WTC11 (cell line): ENCODE data around the gene CELF2.

Experiments
- CREM ChIP-seq: sonication (generic); formaldehyde crosslinking; IDR thresholded peaks from 2 replicates; pipeline ENCODE4 v1.8.1; 2022; ENCODE audit warnings: mild to moderate bottlenecking, missing genetic modification reagents, moderate library complexity
- MYBL2 ChIP-seq: sonication (generic); formaldehyde crosslinking; IDR thresholded peaks from 2 replicates; pipeline ENCODE4 v1.8.1; 2023; ENCODE audit warnings: mild to moderate bottlenecking, moderate library complexity, missing genetic modification reagents
- SMAD4 ChIP-seq: sonication (generic); formaldehyde crosslinking; IDR thresholded peaks from 2 replicates; pipeline ENCODE4 v1.8.0; 2022; ENCODE audit warnings: mild to moderate bottlenecking, missing genetic modification reagents
- SP1 ChIP-seq: sonication (generic); formaldehyde crosslinking; conservative IDR thresholded peaks from 2 replicates; pipeline ENCODE4 v1.8.1; 2022; ENCODE audit warnings: missing genetic modification reagents
- TCF7 ChIP-seq: sonication (generic); formaldehyde crosslinking; IDR thresholded peaks from 2 replicates; pipeline ENCODE4 v1.8.0; 2022; ENCODE audit warnings: mild to moderate bottlenecking, low read depth, missing genetic modification reagents, moderate library complexity
- ZNF232 ChIP-seq: sonication (generic); formaldehyde crosslinking; IDR thresholded peaks from 2 replicates; pipeline ENCODE4 v1.8.0; 2022; ENCODE audit warnings: mild to moderate bottlenecking, missing genetic modification reagents
- TF ChIP-seq, protein P1 (sequence below): sonication (generic); formaldehyde crosslinking; IDR thresholded peaks from 2 replicates; pipeline ENCODE4 v1.8.0; 2022; ENCODE audit warnings: mild to moderate bottlenecking, missing genetic modification reagents
- TF ChIP-seq, protein P2 (sequence below): fragments of 200-600 bp; IDR thresholded peaks from 2 replicates; pipeline ENCODE4 v1.8.0; 2022; ENCODE audit warnings: antibody characterized with exemption
- TF ChIP-seq, protein P3 (sequence below): sonication (generic); formaldehyde crosslinking; IDR thresholded peaks from 2 replicates; pipeline ENCODE4 v1.8.1; 2023; ENCODE audit warnings: mild to moderate bottlenecking, missing genetic modification reagents
- TF ChIP-seq, protein P4 (sequence below): sonication (generic); formaldehyde crosslinking; IDR thresholded peaks from 2 replicates; pipeline ENCODE4 v1.8.1; 2023; ENCODE audit warnings: mild to moderate bottlenecking, missing genetic modification reagents
- TF ChIP-seq, protein P5 (sequence below): sonication (generic); formaldehyde crosslinking; IDR thresholded peaks from 2 replicates; pipeline ENCODE4 v1.8.1; 2023; ENCODE audit warnings: mild to moderate bottlenecking, missing genetic modification reagents, moderate library complexity
- TF ChIP-seq, protein P6 (sequence below): sonication (generic); formaldehyde crosslinking; IDR thresholded peaks from 2 replicates; pipeline ENCODE4 v1.8.1; 2023; ENCODE audit warnings: mild to moderate bottlenecking, missing genetic modification reagents, moderate library complexity
- TF ChIP-seq, protein P7 (sequence below): sonication (generic); formaldehyde crosslinking; IDR thresholded peaks from 2 replicates; pipeline ENCODE4 v1.8.0; 2023; ENCODE audit warnings: mild to moderate bottlenecking, missing genetic modification reagents

DNA sequence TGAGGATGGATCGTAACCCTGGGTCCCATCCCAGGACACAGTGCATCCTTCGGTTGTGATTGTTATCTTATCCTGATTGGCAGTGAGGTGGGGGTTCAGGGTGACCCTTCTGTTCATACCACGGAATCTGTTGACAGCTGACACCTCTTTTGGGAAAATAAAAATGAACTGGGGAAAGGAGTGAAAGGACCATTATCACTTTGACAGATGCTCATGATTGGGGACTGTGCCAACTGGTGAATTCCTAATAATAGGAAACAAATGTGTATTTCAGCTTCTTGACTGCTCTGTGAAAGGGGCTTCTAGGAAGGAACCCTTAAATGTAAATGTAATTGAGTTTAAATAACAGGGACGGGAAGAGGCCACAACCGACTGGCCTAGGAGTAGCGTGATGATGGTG is 65.4 kb downstream of the CELF2 start:
- TF ChIP-seq, protein P1, sequence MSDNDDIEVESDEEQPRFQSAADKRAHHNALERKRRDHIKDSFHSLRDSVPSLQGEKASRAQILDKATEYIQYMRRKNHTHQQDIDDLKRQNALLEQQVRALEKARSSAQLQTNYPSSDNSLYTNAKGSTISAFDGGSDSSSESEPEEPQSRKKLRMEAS (CRISPR knock-in tag), result no peak
- TF ChIP-seq SMAD4 (CRISPR knock-in tag) (no peak), SP1 (CRISPR knock-in tag) (no peak), MYBL2 (CRISPR knock-in tag) (no peak), TCF7 (CRISPR knock-in tag) (no peak), CREM (CRISPR knock-in tag) (no peak), ZNF232 (CRISPR knock-in tag) (no peak)
- TF ChIP-seq, protein P2, sequence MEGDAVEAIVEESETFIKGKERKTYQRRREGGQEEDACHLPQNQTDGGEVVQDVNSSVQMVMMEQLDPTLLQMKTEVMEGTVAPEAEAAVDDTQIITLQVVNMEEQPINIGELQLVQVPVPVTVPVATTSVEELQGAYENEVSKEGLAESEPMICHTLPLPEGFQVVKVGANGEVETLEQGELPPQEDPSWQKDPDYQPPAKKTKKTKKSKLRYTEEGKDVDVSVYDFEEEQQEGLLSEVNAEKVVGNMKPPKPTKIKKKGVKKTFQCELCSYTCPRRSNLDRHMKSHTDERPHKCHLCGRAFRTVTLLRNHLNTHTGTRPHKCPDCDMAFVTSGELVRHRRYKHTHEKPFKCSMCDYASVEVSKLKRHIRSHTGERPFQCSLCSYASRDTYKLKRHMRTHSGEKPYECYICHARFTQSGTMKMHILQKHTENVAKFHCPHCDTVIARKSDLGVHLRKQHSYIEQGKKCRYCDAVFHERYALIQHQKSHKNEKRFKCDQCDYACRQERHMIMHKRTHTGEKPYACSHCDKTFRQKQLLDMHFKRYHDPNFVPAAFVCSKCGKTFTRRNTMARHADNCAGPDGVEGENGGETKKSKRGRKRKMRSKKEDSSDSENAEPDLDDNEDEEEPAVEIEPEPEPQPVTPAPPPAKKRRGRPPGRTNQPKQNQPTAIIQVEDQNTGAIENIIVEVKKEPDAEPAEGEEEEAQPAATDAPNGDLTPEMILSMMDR, result no peak
- TF ChIP-seq, protein P3, sequence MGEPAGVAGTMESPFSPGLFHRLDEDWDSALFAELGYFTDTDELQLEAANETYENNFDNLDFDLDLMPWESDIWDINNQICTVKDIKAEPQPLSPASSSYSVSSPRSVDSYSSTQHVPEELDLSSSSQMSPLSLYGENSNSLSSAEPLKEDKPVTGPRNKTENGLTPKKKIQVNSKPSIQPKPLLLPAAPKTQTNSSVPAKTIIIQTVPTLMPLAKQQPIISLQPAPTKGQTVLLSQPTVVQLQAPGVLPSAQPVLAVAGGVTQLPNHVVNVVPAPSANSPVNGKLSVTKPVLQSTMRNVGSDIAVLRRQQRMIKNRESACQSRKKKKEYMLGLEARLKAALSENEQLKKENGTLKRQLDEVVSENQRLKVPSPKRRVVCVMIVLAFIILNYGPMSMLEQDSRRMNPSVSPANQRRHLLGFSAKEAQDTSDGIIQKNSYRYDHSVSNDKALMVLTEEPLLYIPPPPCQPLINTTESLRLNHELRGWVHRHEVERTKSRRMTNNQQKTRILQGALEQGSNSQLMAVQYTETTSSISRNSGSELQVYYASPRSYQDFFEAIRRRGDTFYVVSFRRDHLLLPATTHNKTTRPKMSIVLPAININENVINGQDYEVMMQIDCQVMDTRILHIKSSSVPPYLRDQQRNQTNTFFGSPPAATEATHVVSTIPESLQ (CRISPR knock-in tag), result no peak
- TF ChIP-seq, protein P4, sequence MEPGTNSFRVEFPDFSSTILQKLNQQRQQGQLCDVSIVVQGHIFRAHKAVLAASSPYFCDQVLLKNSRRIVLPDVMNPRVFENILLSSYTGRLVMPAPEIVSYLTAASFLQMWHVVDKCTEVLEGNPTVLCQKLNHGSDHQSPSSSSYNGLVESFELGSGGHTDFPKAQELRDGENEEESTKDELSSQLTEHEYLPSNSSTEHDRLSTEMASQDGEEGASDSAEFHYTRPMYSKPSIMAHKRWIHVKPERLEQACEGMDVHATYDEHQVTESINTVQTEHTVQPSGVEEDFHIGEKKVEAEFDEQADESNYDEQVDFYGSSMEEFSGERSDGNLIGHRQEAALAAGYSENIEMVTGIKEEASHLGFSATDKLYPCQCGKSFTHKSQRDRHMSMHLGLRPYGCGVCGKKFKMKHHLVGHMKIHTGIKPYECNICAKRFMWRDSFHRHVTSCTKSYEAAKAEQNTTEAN, result no peak
- TF ChIP-seq, protein P5, sequence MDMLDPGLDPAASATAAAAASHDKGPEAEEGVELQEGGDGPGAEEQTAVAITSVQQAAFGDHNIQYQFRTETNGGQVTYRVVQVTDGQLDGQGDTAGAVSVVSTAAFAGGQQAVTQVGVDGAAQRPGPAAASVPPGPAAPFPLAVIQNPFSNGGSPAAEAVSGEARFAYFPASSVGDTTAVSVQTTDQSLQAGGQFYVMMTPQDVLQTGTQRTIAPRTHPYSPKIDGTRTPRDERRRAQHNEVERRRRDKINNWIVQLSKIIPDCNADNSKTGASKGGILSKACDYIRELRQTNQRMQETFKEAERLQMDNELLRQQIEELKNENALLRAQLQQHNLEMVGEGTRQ (CRISPR knock-in tag), result no peak
- TF ChIP-seq, protein P6, sequence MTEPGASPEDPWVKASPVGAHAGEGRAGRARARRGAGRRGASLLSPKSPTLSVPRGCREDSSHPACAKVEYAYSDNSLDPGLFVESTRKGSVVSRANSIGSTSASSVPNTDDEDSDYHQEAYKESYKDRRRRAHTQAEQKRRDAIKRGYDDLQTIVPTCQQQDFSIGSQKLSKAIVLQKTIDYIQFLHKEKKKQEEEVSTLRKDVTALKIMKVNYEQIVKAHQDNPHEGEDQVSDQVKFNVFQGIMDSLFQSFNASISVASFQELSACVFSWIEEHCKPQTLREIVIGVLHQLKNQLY (CRISPR knock-in tag), result no peak
- TF ChIP-seq, protein P7, sequence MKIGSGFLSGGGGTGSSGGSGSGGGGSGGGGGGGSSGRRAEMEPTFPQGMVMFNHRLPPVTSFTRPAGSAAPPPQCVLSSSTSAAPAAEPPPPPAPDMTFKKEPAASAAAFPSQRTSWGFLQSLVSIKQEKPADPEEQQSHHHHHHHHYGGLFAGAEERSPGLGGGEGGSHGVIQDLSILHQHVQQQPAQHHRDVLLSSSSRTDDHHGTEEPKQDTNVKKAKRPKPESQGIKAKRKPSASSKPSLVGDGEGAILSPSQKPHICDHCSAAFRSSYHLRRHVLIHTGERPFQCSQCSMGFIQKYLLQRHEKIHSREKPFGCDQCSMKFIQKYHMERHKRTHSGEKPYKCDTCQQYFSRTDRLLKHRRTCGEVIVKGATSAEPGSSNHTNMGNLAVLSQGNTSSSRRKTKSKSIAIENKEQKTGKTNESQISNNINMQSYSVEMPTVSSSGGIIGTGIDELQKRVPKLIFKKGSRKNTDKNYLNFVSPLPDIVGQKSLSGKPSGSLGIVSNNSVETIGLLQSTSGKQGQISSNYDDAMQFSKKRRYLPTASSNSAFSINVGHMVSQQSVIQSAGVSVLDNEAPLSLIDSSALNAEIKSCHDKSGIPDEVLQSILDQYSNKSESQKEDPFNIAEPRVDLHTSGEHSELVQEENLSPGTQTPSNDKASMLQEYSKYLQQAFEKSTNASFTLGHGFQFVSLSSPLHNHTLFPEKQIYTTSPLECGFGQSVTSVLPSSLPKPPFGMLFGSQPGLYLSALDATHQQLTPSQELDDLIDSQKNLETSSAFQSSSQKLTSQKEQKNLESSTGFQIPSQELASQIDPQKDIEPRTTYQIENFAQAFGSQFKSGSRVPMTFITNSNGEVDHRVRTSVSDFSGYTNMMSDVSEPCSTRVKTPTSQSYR (CRISPR knock-in tag), result no peak
